Uterus (tissue), 2 donors: Measurements from ENCODE around the gene SLC35F6.

Experiments used
- CTCF ChIP-seq, 4 experiments: fragments of 200-600 bp in 2 of 4; fragments of 450-650 bp in 2 of 4; sonication (generic) in 2 of 4; IDR thresholded peaks; one replicate each; pipeline ENCODE4 v1.5.1; 2016 to 2019; ENCODE audit warnings: antibody characterized with exemption in 4 of 4, mild to moderate bottlenecking in 2 of 4, moderate library complexity in 1 of 4
- POLR2A ChIP-seq, 2 donors: fragments of 450-650 bp; IDR thresholded peaks; one replicate each; pipeline ENCODE4 v1.6.1; 2016; ENCODE audit warnings: antibody characterized with exemption in 2 of 2, mild to moderate bottlenecking in 1 of 2, moderate library complexity in 1 of 2

DNA sequence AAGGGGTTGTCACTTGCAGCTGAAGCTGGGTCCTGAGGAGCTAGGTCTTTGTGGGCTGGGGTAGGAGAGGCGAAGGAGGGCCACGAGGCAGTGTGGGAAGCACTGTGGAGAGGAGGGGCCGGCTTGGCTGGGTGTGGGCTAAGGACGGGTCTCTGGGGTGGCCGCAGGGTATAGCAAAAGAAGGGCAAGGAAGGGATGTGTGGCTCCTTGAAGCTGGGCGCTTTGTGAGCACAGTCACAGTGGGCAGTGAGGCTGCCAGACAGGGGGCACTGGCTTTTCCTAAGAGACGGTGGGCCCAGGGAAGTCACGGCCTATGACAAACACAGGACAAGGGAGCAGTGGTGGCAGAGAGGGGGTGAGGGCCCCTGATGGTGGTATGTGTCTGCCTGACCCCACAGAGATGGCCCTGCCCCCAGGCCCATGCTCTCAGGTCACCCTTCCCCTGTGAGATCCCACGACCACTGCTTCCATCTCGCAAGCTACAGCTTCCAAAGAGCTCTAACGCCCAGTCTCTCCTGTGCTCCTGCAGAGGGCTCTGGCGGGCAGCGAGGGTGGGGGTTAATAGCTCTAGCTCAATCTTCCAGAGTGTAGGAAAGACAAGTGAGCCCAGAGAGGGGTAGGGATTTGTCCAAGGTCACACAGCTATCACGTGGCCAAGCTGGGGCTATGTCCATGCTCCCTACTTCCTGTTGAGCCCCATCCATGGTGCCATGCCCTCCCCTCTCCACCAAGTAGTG, 39.1 kb upstream of the SLC35F6 start:
- TF ChIP-seq CTCF (IDR thresholded peaks at IDR 0.05) (no peak), POLR2A (IDR thresholded peaks at IDR 0.05) (no peak)
